HepG2 (cell line): ENCODE data around the gene CPB2. TPM values are rescaled to one million over a fixed set of nuclear protein-coding genes. Genes with fewer than 3 reads are reported as not detected.

Experiments used
- BCL6 ChIP-seq: IDR thresholded peaks from 2 replicates; pipeline ENCODE4 v1.6.1; 2016; ENCODE audit warnings: missing genetic modification reagents, missing compliant biosample characterization
- CREB1 ChIP-seq, 2 experiments: fragments of 450-650 bp in 1 of 2; IDR thresholded peaks; 2 replicates each; pipeline ENCODE4 v1.6.1; 2016 to 2017; ENCODE audit warnings: control low read depth in 1 of 2, mild to moderate bottlenecking in 1 of 2, missing compliant biosample characterization in 1 of 2, missing genetic modification characterization in 1 of 2
- CTCF ChIP-seq: sonication (generic); formaldehyde crosslinking; IDR thresholded peaks from 2 replicates; pipeline ENCODE4 v1.5.0; 2020; ENCODE audit warnings: mild to moderate bottlenecking, missing genetic modification reagents, moderate library complexity
- DPF2 ChIP-seq: sonication (generic); formaldehyde crosslinking; IDR thresholded peaks from 2 replicates; pipeline ENCODE4 v1.4.0; 2020; ENCODE audit warnings: mild to moderate bottlenecking, low read depth, missing genetic modification reagents, borderline replicate concordance
- FOXA3 ChIP-seq: IDR thresholded peaks from 2 replicates; pipeline ENCODE4 v1.6.1; 2016; ENCODE audit warnings: missing genetic modification reagents, missing compliant biosample characterization
- NCOA5 ChIP-seq: sonication (generic); formaldehyde crosslinking; IDR thresholded peaks from 2 replicates; pipeline ENCODE4 v1.4.0; 2020; ENCODE audit warnings: missing genetic modification reagents
- NCOR1 ChIP-seq: fragments of 200-600 bp; sonication (generic); IDR thresholded peaks from 2 replicates; pipeline ENCODE4 v1.7.0; 2017; ENCODE audit warnings: antibody characterized with exemption, low read length, borderline replicate concordance
- TCF7L2 ChIP-seq: IDR thresholded peaks from 2 replicates; pipeline ENCODE4 v1.6.1; 2011; ENCODE audit warnings: mild to moderate bottlenecking, low read depth, low read length, moderate library complexity
- TFE3 ChIP-seq: IDR thresholded peaks from 2 replicates; pipeline ENCODE4 v1.6.1; 2016
- ZNF142 ChIP-seq: sonication (generic); formaldehyde crosslinking; IDR thresholded peaks from 2 replicates; pipeline ENCODE4 v1.4.0; 2020; ENCODE audit warnings: missing genetic modification reagents
- ZNF224 ChIP-seq: sonication (generic); formaldehyde crosslinking; IDR thresholded peaks from 2 replicates; pipeline ENCODE4 v1.5.0; 2020; ENCODE audit warnings: mild to moderate bottlenecking, missing genetic modification reagents
- ZNF350 ChIP-seq: sonication (generic); formaldehyde crosslinking; IDR thresholded peaks from 2 replicates; pipeline ENCODE4 v1.4.0; 2020; ENCODE audit warnings: mild to moderate bottlenecking, low read depth, missing genetic modification reagents, borderline replicate concordance
- ZNF556 ChIP-seq: sonication (generic); formaldehyde crosslinking; IDR thresholded peaks from 2 replicates; pipeline ENCODE4 v1.4.0; 2020; ENCODE audit warnings: mild to moderate bottlenecking, missing genetic modification reagents, borderline replicate concordance
- ZNF609 ChIP-seq: sonication (generic); formaldehyde crosslinking; IDR thresholded peaks from 2 replicates; pipeline ENCODE4 v1.4.0; 2020; ENCODE audit warnings: mild to moderate bottlenecking, missing genetic modification reagents, borderline replicate concordance
- ZNF644 ChIP-seq: IDR thresholded peaks from 2 replicates; pipeline ENCODE4 v1.6.1; 2016; ENCODE audit warnings: low read depth
- polyA plus RNA-seq, 8 experiments: library from polyadenylated mRNA; depleted of rRNA in 3 of 8; stranded (reverse) in 7 of 8; unstranded in 1 of 8; fragments of >200 nt; fragmentation: Illumina TruSeq in 4 of 8; extraction: Trizol in 4 of 8; gene quantifications; 2 replicates each; pipeline versions ENCODE4 v1.2.1 to v1.2.3, GENCODE V29; 2011 to 2016; ENCODE audit warnings: low read depth in 4 of 8, missing spikeins in 1 of 8, mixed read lengths in 1 of 8; ENCODE audit not compliant: insufficient read depth in 1 of 8
- total RNA-seq, 5 experiments: library from RNA; depleted of rRNA; stranded (reverse); fragments of >200 nt; fragmentation: Illumina TruSeq; extraction: Trizol; gene quantifications; 2 replicates each; pipeline ENCODE4 v1.2.3, GENCODE V29; 2016; ENCODE audit warnings: low read depth in 1 of 5

Gene CPB2
- total and polyA plus RNA-seq, 2 of the 13 experiments (the other 11 are each of a cell fraction or from before 2014, with no cell fraction given), result 125 to 140 TPM

GRCh38 chr13:46109451-46109850 is 4.6 kb upstream of the CPB2 start (continued):
- TF ChIP-seq ZNF609 (CRISPR knock-in tag) (peak; percentile 90), ZNF644 (CRISPR knock-in tag) (peak; percentile 81), DPF2 (CRISPR knock-in tag) (peak; percentile 88), ZNF142 (0 out of 2 replicates have a peak, but pooled peaks have one; percentile 44), FOXA3 (CRISPR knock-in tag) (peak; percentile 76), TFE3 (CRISPR knock-in tag) (peak; percentile 58; the same call in 1 of the 2 replicates), NCOR1 (peak; percentile 79; the same call in 1 of the 2 replicates), CTCF (CRISPR knock-in tag) (no peak), ZNF556 (CRISPR knock-in tag) (peak; percentile 81), TCF7L2 (peak; percentile 61; the same call in 1 of the 2 replicates), NCOA5 (CRISPR knock-in tag) (no peak), BCL6 (CRISPR knock-in tag) (peak; percentile 67), ZNF350 (CRISPR knock-in tag) (peak; percentile 41; the same call in 1 of the 2 replicates), CREB1 (IDR thresholded peaks at IDR 0.05) (peak; percentile 67), CREB1 (CRISPR knock-in tag; IDR thresholded peaks at IDR 0.05) (peak; percentile 78; the same call in 1 of the 2 replicates), ZNF224 (no peak)
